K562 (cell line): ENCODE data around the gene NRM. TPM values are rescaled to one million over a fixed set of nuclear protein-coding genes. Genes with fewer than 3 reads are reported as not detected.

ENCODE experiments used
- ATAC-seq: fragments of 200-7000 bp; cut with Tn5 transposase; 3 replicates; pipeline ENCODE4 v1.9.1; 2020; ENCODE audit warnings: moderate library complexity
- BruUV-seq: library from RNA; stranded (reverse); fragments of 400-500 nt; replicated peaks from 2 replicates; lab custom pipeline; 2021; lab: Mats Ljungman, UMichigan
- CTCF ChIA-PET: fragments of 300-600 bp; formaldehyde crosslinking; extraction: SDS; loops from one replicate; lab custom pipeline; 2021; ENCODE audit warnings: low intra/inter-chr PET ratio; lab: Yijun Ruan, JAX
- POLR2A ChIA-PET: fragments of 300-600, 350-650 bp; sonication (Branson Sonifier 250); formaldehyde crosslinking; extraction: SDS; loops from one replicate; lab custom pipeline; 2021; ENCODE audit warnings: antibody characterized with exemption, inconsistent platforms; lab: Yijun Ruan, JAX
- DNase-seq, 4 experiments: peaks; one replicate each; pipeline versions ENCODE4 v3.0.0 to v3.0.0-alpha.2; 2011 to 2018; ENCODE audit warnings: low spot score in 3 of 4, mixed read lengths in 3 of 4; ENCODE audit errors: extremely low read depth in 1 of 4
- FAIRE-seq: peaks from 2 replicates; lab custom pipeline; 2011; peaks lifted over from hg19 to GRCh38; lab: Jason Lieb, UNC
- H2AFZ ChIP-seq: 2 replicates; pipeline ENCODE4 v1.6.0; 2011; ENCODE audit warnings: low read depth, low read length, control low read depth, inconsistent platforms
- H3K27ac ChIP-seq: fragments of 200-600 bp; 3 replicates; pipeline ENCODE4 v1.8.0; 2011; ENCODE audit warnings: low read depth, mild to moderate bottlenecking, control low read depth, inconsistent platforms, low read length, moderate library complexity, mixed read lengths; ENCODE audit errors: extremely low read depth
- H3K27me3 ChIP-seq, 2 experiments: fragments of 300-600 bp in 1 of 2; 2 replicates in 1 of 2; 3 replicates in 1 of 2; pipeline versions ENCODE4 v1.6.0 to v1.8.0; 2011; ENCODE audit warnings: inconsistent platforms in 2 of 2, low read length in 2 of 2, mild to moderate bottlenecking in 1 of 2, mixed read lengths in 1 of 2, moderate library complexity in 1 of 2; ENCODE audit not compliant: control insufficient read depth in 2 of 2, insufficient read depth in 2 of 2
- H3K36me3 ChIP-seq: fragments of 300-600 bp; 3 replicates; pipeline ENCODE4 v1.8.0; 2011; ENCODE audit warnings: mild to moderate bottlenecking, low read length, inconsistent platforms; ENCODE audit not compliant: control insufficient read depth, insufficient read depth
- H3K4me1 ChIP-seq, 2 experiments: fragments of 200-600 bp in 1 of 2; replicated peaks in 1 of 2; 2 replicates in 1 of 2; 3 replicates in 1 of 2; pipeline versions ENCODE4 v1.5.1 to v1.8.0; 2011; ENCODE audit warnings: inconsistent platforms in 2 of 2, low read length in 2 of 2, mild to moderate bottlenecking in 1 of 2, mixed read lengths in 1 of 2, moderate library complexity in 1 of 2; ENCODE audit not compliant: control insufficient read depth in 2 of 2, insufficient read depth in 2 of 2
- H3K4me2 ChIP-seq: 2 replicates; pipeline ENCODE4 v1.6.1; 2011; ENCODE audit warnings: low read length, control low read depth, inconsistent platforms, mixed read lengths; ENCODE audit not compliant: insufficient read depth
- H3K4me3 ChIP-seq: fragments of 200-600 bp; sonication (generic), shearing (Covaris generic); 2 replicates; pipeline ENCODE4 v1.5.1; 2016; ENCODE audit warnings: control low read depth, inconsistent platforms
- H3K79me2 ChIP-seq: fragments of 200-600 bp; 3 replicates; pipeline ENCODE4 v1.8.0; 2011; ENCODE audit warnings: low read length, inconsistent platforms; ENCODE audit not compliant: control insufficient read depth, insufficient read depth
- H3K9ac ChIP-seq, 2 experiments: 2 replicates each; pipeline versions ENCODE4 v1.6.0 to v1.6.1; 2011; ENCODE audit warnings: low read depth in 2 of 2, low read length in 2 of 2, control low read depth in 1 of 2, inconsistent platforms in 1 of 2, mild to moderate bottlenecking in 1 of 2, mixed read lengths in 1 of 2; ENCODE audit not compliant: insufficient read depth in 1 of 2
- H3K9me1 ChIP-seq: one replicate; pipeline ENCODE4 v1.6.0; 2011; ENCODE audit warnings: inconsistent platforms, mild to moderate bottlenecking, low read length, moderate library complexity; ENCODE audit not compliant: control insufficient read depth, insufficient read depth
- H3K9me3 ChIP-seq: replicated peaks from 2 replicates; pipeline ENCODE4 v1.5.1; 2011; ENCODE audit warnings: low read depth, low read length, inconsistent platforms; ENCODE audit not compliant: control insufficient read depth, insufficient read depth
- H4K20me1 ChIP-seq: replicated peaks from 2 replicates; pipeline ENCODE4 v1.6.1; 2011; ENCODE audit warnings: low read length, inconsistent platforms, mixed read lengths; ENCODE audit not compliant: control insufficient read depth, insufficient read depth
- ARID1B ChIP-seq: fragments of 450-650 bp; IDR thresholded peaks from 2 replicates; pipeline ENCODE4 v1.6.1; 2016; ENCODE audit warnings: antibody characterized with exemption, mild to moderate bottlenecking, inconsistent platforms
- ARNT ChIP-seq, 2 experiments: fragments of 450-650 bp; IDR thresholded peaks; 2 replicates each; pipeline ENCODE4 v1.6.1; 2016; ENCODE audit warnings: mild to moderate bottlenecking in 1 of 2
- BDP1 ChIP-seq: IDR thresholded peaks from 3 replicates; pipeline ENCODE4 v1.6.1; 2011; ENCODE audit not compliant: insufficient read length, insufficient read depth
- CREB1 ChIP-seq, 2 experiments: sonication (generic) in 1 of 2; formaldehyde crosslinking in 1 of 2; IDR thresholded peaks; 2 replicates each; pipeline versions ENCODE4 v1.6.1 to v1.8.0; 2012 to 2022; ENCODE audit warnings: inconsistent platforms in 1 of 2, mild to moderate bottlenecking in 1 of 2, missing genetic modification reagents in 1 of 2, moderate library complexity in 1 of 2
- CTBP1 ChIP-seq: fragments of 450-650 bp; IDR thresholded peaks from 2 replicates; pipeline ENCODE4 v1.6.1; 2016; ENCODE audit warnings: borderline replicate concordance
- GATAD2A ChIP-seq: fragments of 450-650 bp; IDR thresholded peaks from 2 replicates; pipeline ENCODE4 v1.6.1; 2017
- HDAC8 ChIP-seq: fragments of 450-650 bp; IDR thresholded peaks from 2 replicates; pipeline ENCODE4 v1.6.1; 2016; ENCODE audit warnings: mild to moderate bottlenecking, missing genetic modification characterization, moderate library complexity, missing compliant biosample characterization
- HIVEP1 ChIP-seq: fragments of 250-450 bp; sonication (Bioruptor Pico); IDR thresholded peaks from 2 replicates; pipeline ENCODE4 v1.4.0; 2020; ENCODE audit warnings: mild to moderate bottlenecking
- IRF1 ChIP-seq: sonication (generic); formaldehyde crosslinking; IDR thresholded peaks from 2 replicates; pipeline ENCODE4 v1.8.0; 2022; ENCODE audit warnings: missing genetic modification reagents, mild to moderate bottlenecking, borderline replicate concordance
- NCOA1 ChIP-seq: fragments of 450-650 bp; IDR thresholded peaks from 2 replicates; pipeline ENCODE4 v1.6.1; 2016; ENCODE audit warnings: low read depth
- NFIX ChIP-seq: fragments of 250-450 bp; sonication (Bioruptor Pico); IDR thresholded peaks from 2 replicates; pipeline ENCODE4 v1.4.0; 2020; ENCODE audit warnings: low read depth, mild to moderate bottlenecking, moderate library complexity
- PHF20 ChIP-seq: fragments of 450-650 bp; IDR thresholded peaks from 2 replicates; pipeline ENCODE4 v1.6.1; 2018; ENCODE audit not compliant: partially characterized antibody
- POLR3G ChIP-seq: IDR thresholded peaks from 2 replicates; pipeline ENCODE4 v1.6.1; 2011; ENCODE audit not compliant: insufficient read length, insufficient replicate concordance; ENCODE audit errors: extremely low read depth
- RBBP5 ChIP-seq: fragments of 200-600 bp; sonication (generic); IDR thresholded peaks from 2 replicates; pipeline ENCODE4 v1.6.1; 2012; ENCODE audit warnings: borderline replicate concordance, mild to moderate bottlenecking, low read length, control low read depth, inconsistent platforms; ENCODE audit not compliant: insufficient read depth, poor library complexity, severe bottlenecking
- SMARCC2 ChIP-seq: fragments of 450-650 bp; IDR thresholded peaks from 2 replicates; pipeline ENCODE4 v1.6.1; 2017; ENCODE audit warnings: antibody characterized with exemption, moderate library complexity, mild to moderate bottlenecking, low read depth
- SNRNP70 ChIP-seq: fragments of 200-400 bp; formaldehyde crosslinking; optimal IDR thresholded peaks from 2 replicates; pipeline ENCODE3; 2017; ENCODE audit warnings: low read depth, low read length
- SOX6 ChIP-seq: fragments of 450-650 bp; IDR thresholded peaks from 2 replicates; pipeline ENCODE4 v1.6.1; 2014; ENCODE audit warnings: mild to moderate bottlenecking
- TAF9B ChIP-seq: fragments of 450-650 bp; IDR thresholded peaks from 2 replicates; pipeline ENCODE4 v1.6.1; 2018; ENCODE audit warnings: mild to moderate bottlenecking; ENCODE audit not compliant: partially characterized antibody
- TFAM ChIP-seq: fragments of 250-450 bp; sonication (Bioruptor Pico); conservative IDR thresholded peaks from 2 replicates; pipeline ENCODE4 v1.5.0; 2021; ENCODE audit warnings: mild to moderate bottlenecking, moderate library complexity
- THRB ChIP-seq: fragments of 450-650 bp; formaldehyde crosslinking; conservative IDR thresholded peaks from 2 replicates; pipeline ENCODE4 v1.4.0; 2022; ENCODE audit warnings: mild to moderate bottlenecking, missing genetic modification characterization
- TRIM24 ChIP-seq, 2 experiments: fragments of 450-650 bp; IDR thresholded peaks; 2 replicates each; pipeline ENCODE4 v1.6.1; 2016
- TRIM25 ChIP-seq: fragments of 450-650 bp; IDR thresholded peaks from 2 replicates; pipeline ENCODE4 v1.7.0; 2016; ENCODE audit warnings: borderline replicate concordance
- WGBS: fragments of 100-300 bp; shearing (Covaris generic); methylation state at CpG from one replicate; pipeline ENCODE4 v1.1.6; 2016; ENCODE audit warnings: low coverage, mixed read lengths; ENCODE audit not compliant: insufficient coverage; ENCODE audit errors: missing lambda C conversion rate; 5-methylcytosine and 5-hydroxymethylcytosine counted together
- in situ Hi-C: fragments of 300-500 bp; cut with MboI; formaldehyde crosslinking; loops from 4 replicates; pipeline ENCODE4 v1.15.0; 2018; ENCODE audit warnings: inconsistent platforms, mixed read lengths
- intact Hi-C: fragments of 100-400 bp; cut with micrococcal nuclease; formaldehyde crosslinking; loops from 2 replicates; pipeline ENCODE4 v1.14.2; 2022
- polyA plus RNA-seq, 8 experiments: library from polyadenylated mRNA; depleted of rRNA in 4 of 8; stranded (reverse) in 5 of 8; unstranded in 3 of 8; fragments of >200 nt; fragmentation: Nextera tagmentation in 2 of 8; fragmentation: Illumina TruSeq in 1 of 8; extraction: Ambion mirVana in 2 of 8; extraction: Trizol in 1 of 8; gene quantifications; 2 replicates each; pipeline versions ENCODE4 v1.2.1 to v1.2.3, GENCODE V29; 2011 to 2014; ENCODE audit warnings: inconsistent platforms in 1 of 8, missing spikeins in 1 of 8
- total RNA-seq, 7 experiments: library from RNA; depleted of rRNA in 6 of 7; stranded (reverse); fragments of >200 nt in 6 of 7; fragmentation: Illumina TruSeq in 2 of 7; extraction: Trizol in 2 of 7; gene quantifications; 2 replicates each; pipeline versions ENCODE4 v1.2.1 to v1.2.3, GENCODE V29; 2011 to 2021; ENCODE audit warnings: low replicate concordance in 1 of 7

NRM gene
- total and polyA plus RNA-seq, 9 of the 15 experiments (the other 6 are each of a cell fraction or from before 2014, with no cell fraction given): 9.7 to 58.2 (median 18.1) TPM

- no peak for DNase-seq
- ChIA-PET POLR2A (interaction anchor here (0.6 to 27.1 kb wide), 18 partner anchors 13 to 990 kb away, joined by 3 to 524 read pairs (median 4); partner anchors contain the start of genes LY6G6F and NRM), CTCF (no interaction called here)
- Histone ChIP-seq H3K79me2 (peaks cover 70% of the 10 kb centered on the region), H3K36me3 (peaks cover 38% of the 10 kb centered on the region), H4K20me1 (peaks cover 4% of the 10 kb centered on the region), H2AFZ (peak overlapping the region; percentile 66), H3K4me3 (peak overlapping the region; percentile 56), H3K9ac (peak overlapping the region; percentile 94 to 100), H3K27ac (peak overlapping the region; percentile 98), H3K4me2 (peak overlapping the region; percentile 98), H3K9me3 (no peaks in the 10 kb centered on the region), H3K27me3 (no peaks in the 10 kb centered on the region), H3K4me1 (peaks cover 7 to 15% of the 10 kb centered on the region in 2 experiments), H3K9me1 (no peaks in the 10 kb centered on the region)
- in situ Hi-C loops (no loop called here), intact Hi-C loops (loop anchor here (1.0 kb wide), 3 partner anchors 30 to 100 kb away; partner anchors contain the start of genes MRPS18B and PPP1R10)
- 0% methylated on average over 8 of the region's 8 CpGs for WGBS
- no peak for ATAC-seq
- no peak for FAIRE-seq
- BruUV-seq: TSS peak; percentile 52
- TF ChIP-seq NCOA1 (no peak), BDP1 (no peak), TRIM24 (IDR thresholded peaks at IDR 0.05) (no peak), CTBP1 (no peak; the same call in 1 of the 2 replicates), TFAM (CRISPR knock-in tag) (no peak), ARID1B (no peak), GATAD2A (peak; percentile 58; the same call in 1 of the 2 replicates), RBBP5 (no peak), THRB (CRISPR knock-in tag) (no peak), SOX6 (no peak), SNRNP70 (no peak), PHF20 (peak; percentile 35), TAF9B (peak; percentile 12), HIVEP1 (no peak), SMARCC2 (0 out of 2 replicates have a peak, but pooled peaks have one; percentile 17), POLR3G (no peak), CREB1 (IDR thresholded peaks at IDR 0.05) (no peak), CREB1 (CRISPR knock-in tag; IDR thresholded peaks at IDR 0.05) (no peak), HDAC8 (tag) (peak; percentile 71; the same call in 1 of the 2 replicates), IRF1 (CRISPR knock-in tag) (no peak), NFIX (CRISPR knock-in tag) (no peak), TRIM25 (peak; percentile 69; the same call in 1 of the 2 replicates), ARNT (IDR thresholded peaks at IDR 0.05) (no peak; a peak in 1 of 4 replicates)
Measured at GRCh38 chr6:30716879-30717128, 26.0 kb upstream of the NRM start.
